Thymus (tissue), 11 donors: ENCODE measurements around the gene ADAMTSL3. TPM values are rescaled to one million over a fixed set of nuclear protein-coding genes. Genes with fewer than 3 reads are reported as not detected.

Experiments used
- DNase-seq, 9 donors: peaks; one replicate each; pipeline ENCODE4 v3.0.0-alpha.2; 2013; ENCODE audit warnings: low spot score in 9 of 9, low read depth in 6 of 9, missing footprints in 1 of 9
- H3K27ac ChIP-seq, 2 donors: one replicate each; pipeline ENCODE4 v1.5.1; 2013; ENCODE audit warnings: control low read depth in 1 of 2, low read depth in 1 of 2, low read length in 1 of 2, mild to moderate bottlenecking in 1 of 2, moderate library complexity in 1 of 2
- H3K27me3 ChIP-seq, 2 donors: one replicate each; pipeline ENCODE4 v1.5.1; 2013; ENCODE audit warnings: low read length in 1 of 2; ENCODE audit not compliant: control insufficient read depth in 2 of 2, insufficient read depth in 1 of 2
- H3K36me3 ChIP-seq, 2 donors: one replicate each; pipeline ENCODE4 v1.5.1; 2013; ENCODE audit warnings: low read length in 1 of 2, mild to moderate bottlenecking in 1 of 2, moderate library complexity in 1 of 2; ENCODE audit not compliant: control insufficient read depth in 2 of 2, insufficient read depth in 2 of 2
- H3K4me1 ChIP-seq, 2 donors: one replicate each; pipeline ENCODE4 v1.5.1; 2013; ENCODE audit warnings: low read length in 2 of 2; ENCODE audit not compliant: control insufficient read depth in 2 of 2, insufficient read depth in 2 of 2
- H3K4me3 ChIP-seq, 2 donors: one replicate each; pipeline ENCODE4 v1.5.1; 2013; ENCODE audit warnings: low read length in 2 of 2, control low read depth in 1 of 2, mild to moderate bottlenecking in 1 of 2
- H3K9me3 ChIP-seq, 2 donors: one replicate each; pipeline ENCODE4 v1.5.1; 2013; ENCODE audit warnings: low read length in 1 of 2, mild to moderate bottlenecking in 1 of 2; ENCODE audit not compliant: control insufficient read depth in 2 of 2, insufficient read depth in 1 of 2
- WGBS: extraction: QIAGEN DNeasy Blood & Tissue Kit; methylation state at CpG from one replicate; pipeline ENCODE4 v1.1.7; 2013; 5-methylcytosine and 5-hydroxymethylcytosine counted together
- polyA plus RNA-seq: library from polyadenylated mRNA; stranded (reverse); fragments of 200-250 nt; gene quantifications from one replicate; pipeline ENCODE4 v1.2.3, GENCODE V29; 2013
- total RNA-seq: library from RNA; stranded (reverse); fragments of 120-200 nt; gene quantifications from one replicate; pipeline ENCODE4 v1.2.4, GENCODE V29; 2013
- donor health status: healthy.

Gene ADAMTSL3
- total and polyA plus RNA-seq, 2 donors = 0.39 to 1.3 TPM

DNA sequence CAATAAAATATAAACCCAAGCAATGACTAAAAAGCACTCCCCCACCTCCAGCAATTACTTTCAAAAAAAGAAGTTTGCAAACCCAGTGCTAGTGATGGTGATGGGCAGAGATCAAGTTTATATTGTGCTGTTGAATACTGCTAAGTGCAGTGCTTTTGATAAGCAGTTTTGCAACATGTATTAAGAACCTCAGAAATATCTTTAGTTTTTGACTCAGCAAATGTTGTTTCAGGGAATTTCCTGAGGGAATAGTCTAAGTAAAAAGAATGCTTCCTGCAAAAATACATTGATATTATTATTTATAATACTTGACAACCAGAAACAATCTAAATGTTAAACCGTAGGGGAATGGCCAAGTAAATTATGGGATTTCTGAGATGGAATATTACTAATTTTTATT lies 69.3 kb downstream of the ADAMTSL3 start:
- Histone ChIP-seq H3K4me1 (no peaks in the 10 kb centered on the region), H3K36me3 (no peaks in the 10 kb centered on the region), H3K9me3 (no peaks in the 10 kb centered on the region), H3K27me3 (no peaks in the 10 kb centered on the region), H3K27ac (no peak overlapping the region), H3K4me3 (no peak overlapping the region)
- WGBS = 88% methylated on average over 1 of the region's 1 CpG
- no peak for DNase-seq

DNA sequence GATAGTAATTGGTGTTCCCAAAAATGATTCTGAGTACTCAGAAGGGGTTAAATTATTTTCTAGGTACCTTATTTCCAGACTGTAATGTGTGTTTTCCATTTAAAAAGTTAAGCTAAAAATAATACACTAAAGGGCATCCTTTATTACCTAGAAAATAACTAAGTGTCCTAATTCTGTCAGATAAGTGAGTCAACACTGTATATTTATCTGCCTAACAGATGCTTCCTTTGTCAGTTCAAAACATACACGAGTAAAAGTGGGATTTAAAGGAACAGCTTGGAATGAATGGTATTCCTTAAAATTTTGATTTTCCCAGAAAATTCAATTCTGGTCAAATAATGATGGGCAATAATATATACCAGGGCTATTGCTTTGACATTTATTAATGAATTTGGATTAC lies 78.3 kb downstream of the ADAMTSL3 start:
- H3K4me1 ChIP-seq = no peaks in the 10 kb centered on the region
- H3K27ac ChIP-seq = no peak overlapping the region
- H3K4me3 ChIP-seq = no peak overlapping the region
- no peaks in the 10 kb centered on the region for H3K27me3 ChIP-seq
- no peaks in the 10 kb centered on the region for H3K36me3 ChIP-seq
- DNase-seq = no peak
- 59% methylated on average over 1 of the region's 1 CpG for WGBS
- H3K9me3 ChIP-seq = no peaks in the 10 kb centered on the region

- no peaks in the 10 kb centered on the region for H3K27me3 ChIP-seq
- DNase-seq = no peak
- H3K9me3 ChIP-seq = no peaks in the 10 kb centered on the region
- H3K4me1 ChIP-seq = no peaks in the 10 kb centered on the region
- WGBS = 94% methylated on average over 4 of the region's 4 CpGs
- no peak overlapping the region for H3K4me3 ChIP-seq
- H3K36me3 ChIP-seq = no peaks in the 10 kb centered on the region
- H3K27ac ChIP-seq = no peak overlapping the region
These were observed 78.8 kb downstream of the ADAMTSL3 start for GRCh38 chr15:83732770-83733169.

- Histone ChIP-seq H3K4me1 (no peaks in the 10 kb centered on the region), H3K9me3 (no peaks in the 10 kb centered on the region), H3K4me3 (no peak overlapping the region), H3K27ac (no peak overlapping the region), H3K36me3 (no peaks in the 10 kb centered on the region), H3K27me3 (no peaks in the 10 kb centered on the region)
- no peak for DNase-seq
- 95% methylated on average over 2 of the region's 2 CpGs for WGBS
These were observed 79.3 kb downstream of the ADAMTSL3 start for GRCh38 chr15:83733206-83733605.

GRCh38 chr15:83733691-83734090 lies 79.8 kb downstream of the ADAMTSL3 start:
- no peaks in the 10 kb centered on the region for H3K9me3 ChIP-seq
- no peak overlapping the region for H3K4me3 ChIP-seq
- no peaks in the 10 kb centered on the region for H3K27me3 ChIP-seq
- H3K27ac ChIP-seq = no peak overlapping the region
- no peaks in the 10 kb centered on the region for H3K36me3 ChIP-seq
- no peak for DNase-seq
- H3K4me1 ChIP-seq = no peaks in the 10 kb centered on the region
- 99% methylated on average over 5 of the region's 5 CpGs for WGBS

- WGBS = 60% methylated on average over 3 of the region's 3 CpGs
- no peak for DNase-seq
- no peak overlapping the region for H3K4me3 ChIP-seq
- H3K27ac ChIP-seq = no peak overlapping the region
- H3K27me3 ChIP-seq = no peaks in the 10 kb centered on the region
- H3K9me3 ChIP-seq = no peaks in the 10 kb centered on the region
- H3K36me3 ChIP-seq = no peaks in the 10 kb centered on the region
- no peaks in the 10 kb centered on the region for H3K4me1 ChIP-seq
These were observed 80.6 kb downstream of the ADAMTSL3 start for GRCh38 chr15:83734487-83734886.

DNA sequence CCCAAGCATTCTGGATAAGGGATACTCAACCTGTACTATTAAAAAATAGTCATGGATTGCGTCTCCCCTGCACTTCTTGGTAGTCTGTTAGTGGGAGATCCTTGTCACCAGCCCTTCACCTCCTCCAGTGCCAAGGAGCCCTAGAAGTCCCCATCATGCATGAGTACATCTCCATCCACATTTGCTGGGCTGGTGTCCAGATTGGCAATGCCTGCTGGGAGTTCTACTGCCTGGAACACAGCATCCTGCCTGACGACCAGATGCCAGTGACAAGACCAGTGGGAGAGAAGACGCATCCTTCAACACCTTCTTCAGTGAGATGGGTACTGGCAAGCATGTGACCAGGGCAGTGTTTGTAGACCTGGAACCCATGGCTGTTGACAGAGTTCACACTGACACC lies 85.7 kb downstream of the ADAMTSL3 start:
- WGBS = 62% methylated on average over 3 of the region's 3 CpGs
- Histone ChIP-seq H3K9me3 (no peaks in the 10 kb centered on the region), H3K4me3 (no peak overlapping the region), H3K27me3 (no peaks in the 10 kb centered on the region), H3K36me3 (no peaks in the 10 kb centered on the region), H3K4me1 (no peaks in the 10 kb centered on the region), H3K27ac (no peak overlapping the region)
- DNase-seq = no peak

DNA sequence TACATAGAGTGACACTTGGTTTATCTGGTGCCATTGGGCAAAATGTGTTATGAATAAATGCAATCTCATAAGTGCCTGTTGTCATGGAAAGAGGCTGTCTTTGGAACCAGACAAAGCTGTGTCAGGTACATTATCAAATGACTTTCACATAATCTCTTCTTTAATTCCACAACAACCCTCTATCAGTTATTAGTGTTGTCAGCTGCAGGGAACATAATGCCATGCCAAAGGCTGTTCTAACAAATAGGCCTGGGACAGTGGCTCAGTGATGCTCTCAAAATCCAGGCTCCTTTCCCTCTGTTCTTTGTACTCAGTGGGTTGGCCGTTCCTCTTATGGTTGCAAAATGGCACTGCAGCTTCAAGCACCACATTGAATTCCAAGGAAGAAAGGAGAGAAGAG lies 91.8 kb downstream of the ADAMTSL3 start:
- Histone ChIP-seq H3K4me3 (no peak overlapping the region), H3K27ac (no peak overlapping the region), H3K9me3 (no peaks in the 10 kb centered on the region), H3K36me3 (no peaks in the 10 kb centered on the region), H3K27me3 (no peaks in the 10 kb centered on the region), H3K4me1 (no peaks in the 10 kb centered on the region)
- no peak for DNase-seq
- 95% methylated on average over 1 of the region's 1 CpG for WGBS

DNA sequence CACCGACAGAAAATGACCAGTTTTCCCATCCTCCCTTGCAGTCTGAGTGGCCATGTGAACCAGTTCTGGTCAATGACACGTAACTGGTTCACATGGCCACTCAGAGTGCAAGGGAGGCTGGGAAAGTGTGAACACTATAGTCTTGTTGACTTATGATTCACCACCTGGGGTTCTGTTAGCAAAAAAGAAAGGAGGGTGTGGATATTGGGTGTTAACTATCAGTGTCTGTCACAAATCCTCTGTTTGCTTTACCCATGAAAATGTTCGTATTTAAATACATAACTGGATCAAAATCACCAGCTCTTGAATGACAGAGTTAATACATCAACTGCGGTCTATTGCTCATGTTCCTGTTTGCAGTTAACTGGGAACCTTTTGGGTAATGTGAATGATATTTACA lies 92.3 kb downstream of the ADAMTSL3 start:
- H3K27ac ChIP-seq = no peak overlapping the region

More for the DNA sequence above, 92.3 kb downstream of the ADAMTSL3 start:
- DNase-seq = no peak
- no peaks in the 10 kb centered on the region for H3K36me3 ChIP-seq
- no peaks in the 10 kb centered on the region for H3K27me3 ChIP-seq
- 97% methylated on average over 4 of the region's 4 CpGs for WGBS
- H3K4me1 ChIP-seq = no peaks in the 10 kb centered on the region
- no peak overlapping the region for H3K4me3 ChIP-seq
- H3K9me3 ChIP-seq = no peaks in the 10 kb centered on the region
